Adrenal gland (tissue), 12 donors: ENCODE measurements around the gene UHRF2. TPM values are rescaled to one million over a fixed set of nuclear protein-coding genes. Genes with fewer than 3 reads are reported as not detected.

Source experiments
- DNase-seq, 7 donors: peaks; one replicate each; pipeline ENCODE4 v3.0.0-alpha.2; 2019 to 2020
- H3K27ac ChIP-seq, 5 donors: fragments of 200-600 bp; sonication (generic) in 4 of 5; 1 replicate in 3 of 5; 2 replicates in 2 of 5; pipeline versions ENCODE4 v1.5.1 to v1.8.0; 2016 to 2020; ENCODE audit warnings: mild to moderate bottlenecking in 1 of 5
- H3K27me3 ChIP-seq: fragments of 200-600 bp; 2 replicates; pipeline ENCODE4 v1.8.0; 2021
- H3K36me3 ChIP-seq, 2 donors: fragments of 200-600 bp; replicated peaks in 1 of 2; 1 replicate in 1 of 2; 2 replicates in 1 of 2; pipeline versions ENCODE4 v1.5.1 to v1.8.0; 2018 to 2022
- H3K4me1 ChIP-seq, 2 donors: fragments of 200-600 bp; replicated peaks in 1 of 2; 1 replicate in 1 of 2; 2 replicates in 1 of 2; pipeline versions ENCODE4 v1.5.1 to v1.8.0; 2018 to 2021
- H3K4me3 ChIP-seq, 4 donors: fragments of 200-600 bp; sonication (generic) in 3 of 4; one replicate each; pipeline ENCODE4 v1.5.1; 2016 to 2018
- H3K9me3 ChIP-seq, 3 donors: fragments of 200-600 bp; sonication (generic) in 1 of 3; replicated peaks in 1 of 3; 1 replicate in 2 of 3; 2 replicates in 1 of 3; pipeline versions ENCODE4 v1.5.1 to v1.8.0; 2016 to 2021
- CTCF ChIP-seq, 6 experiments: fragments of 450-650 bp in 4 of 6; fragments of 200-600 bp in 2 of 6; sonication (generic) in 1 of 6; IDR thresholded peaks; 1 replicate in 5 of 6; 2 replicates in 1 of 6; pipeline versions ENCODE4 v1.5.1 to v1.8.0; 2016 to 2021; ENCODE audit warnings: antibody characterized with exemption in 6 of 6, mild to moderate bottlenecking in 2 of 6, moderate library complexity in 1 of 6
- POLR2A ChIP-seq, 2 donors: fragments of 450-650 bp; IDR thresholded peaks; one replicate each; pipeline ENCODE4 v1.6.1; 2017; ENCODE audit warnings: antibody characterized with exemption in 2 of 2, mild to moderate bottlenecking in 2 of 2, moderate library complexity in 1 of 2
- WGBS, 4 donors: extraction: QIAGEN DNeasy Blood & Tissue Kit in 2 of 4; methylation state at CpG; one replicate each; pipeline versions ENCODE4 v1.1.5 to v1.1.7; 2013 to 2017; 5-methylcytosine and 5-hydroxymethylcytosine counted together
- intact Hi-C, 2 donors: fragments of 100-400 bp; cut with DNase I; formaldehyde crosslinking; loops; one replicate each; pipeline versions ENCODE4 v1.14.1 to v1.15.0; 2022 to 2023
- polyA plus RNA-seq, 3 donors: library from polyadenylated mRNA; stranded (reverse); fragments of 200-250 nt in 2 of 3; fragments of 350-450 nt in 1 of 3; fragmentation: Illumina TruSeq in 1 of 3; extraction: RNeasy Lipid Tissue Mini Kit (QIAGEN cat#74804) in 1 of 3; gene quantifications; one replicate each; pipeline ENCODE4 v1.2.3, GENCODE V29; 2013 to 2014
- total RNA-seq, 9 donors: library from RNA; depleted of rRNA in 4 of 9; stranded (reverse); fragments of >200 nt in 4 of 9; fragments of 120-200 nt in 1 of 9; fragmentation: NEBNext Ultra II Directional in 1 of 9; extraction: Animal tissue kit (Norgen Biotek cat#: 25700) in 1 of 9; gene quantifications; one replicate each; pipeline versions ENCODE4 v1.1.0 to v1.2.4, GENCODE V29; 2013 to 2023
- donor health status: healthy with polysubstance abuse.
- donor health status: Bipolar disorder and iron deficiency.
- donor health status: DM: yes; HTN: yes; CAD: no.
- donor health status: DM: no; HTN: no; CAD: no.
- donor health status: DM: no; HTN: no; CAD: no.
- donor health status: DM: yes; HTN: yes; CAD: no.

UHRF2 gene
- total and polyA plus RNA-seq, 12 donors, result 16.1 to 49.8 (median 26.4) TPM

GRCh38 chr9:6471231-6471850 is 58.3 kb downstream of the UHRF2 start:
- Histone ChIP-seq H3K4me3 (no peak overlapping the region), H3K9me3 (no peaks in the 10 kb centered on the region), H3K36me3 (no peaks in the 10 kb centered on the region), H3K27ac (no peak overlapping the region), H3K4me1 (peaks cover 0 to under 1% of the 10 kb centered on the region in 2 donors), H3K27me3 (no peaks in the 10 kb centered on the region)
- no peak for DNase-seq
- TF ChIP-seq POLR2A (IDR thresholded peaks at IDR 0.05), result no peak
- no peak for TF ChIP-seq CTCF (IDR thresholded peaks at IDR 0.05)
- intact Hi-C loops, result no loop called here
- 98 to 100% (median 99%) methylated on average over 2 of the region's 2 CpGs for WGBS, 4 donors

- no peak for DNase-seq
- Histone ChIP-seq H3K4me3 (no peak overlapping the region), H3K27me3 (no peaks in the 10 kb centered on the region), H3K4me1 (peaks cover 0 to 6% of the 10 kb centered on the region in 2 donors), H3K9me3 (no peaks in the 10 kb centered on the region), H3K27ac (no peak overlapping the region), H3K36me3 (no peaks in the 10 kb centered on the region)
- TF ChIP-seq CTCF (IDR thresholded peaks at IDR 0.05) (no peak), POLR2A (IDR thresholded peaks at IDR 0.05) (no peak)
- whole genome bisulfite sequencing, 4 donors, result 94 to 100% (median 98%) methylated on average over 2 of the region's 2 CpGs
- intact Hi-C loops, result no loop called here
These were observed 60.2 kb downstream of the UHRF2 start for GRCh38 chr9:6473151-6473550.

GRCh38 chr9:6479959-6480358 is 67.0 kb downstream of the UHRF2 start:
- 79 to 86% (median 81%) methylated on average over 2 of the region's 2 CpGs for WGBS, 4 donors

GRCh38 chr9:6484210-6484609 is 71.2 kb downstream of the UHRF2 start:
- intact Hi-C loops, result no loop called here
- peaks cover 0 to 50% of the 10 kb centered on the region in 2 donors for H3K36me3 ChIP-seq

More at GRCh38 chr9:6479959-6480358, 67.0 kb downstream of the UHRF2 start:
- Histone ChIP-seq H3K4me1 (peaks cover 0 to 6% of the 10 kb centered on the region in 2 donors), H3K27ac (no peak overlapping the region), H3K9me3 (no peaks in the 10 kb centered on the region), H3K27me3 (no peaks in the 10 kb centered on the region), H3K4me3 (no peak overlapping the region), H3K36me3 (peaks cover 0 to 33% of the 10 kb centered on the region in 2 donors)
- DNase-seq, result no peak
- intact Hi-C loops, result no loop called here
- TF ChIP-seq CTCF (IDR thresholded peaks at IDR 0.05) (no peak), POLR2A (IDR thresholded peaks at IDR 0.05) (no peak)

More at GRCh38 chr9:6484210-6484609, 71.2 kb downstream of the UHRF2 start:
- H3K27me3 ChIP-seq, result no peaks in the 10 kb centered on the region
- no peaks in the 10 kb centered on the region for H3K4me1 ChIP-seq
- 93 to 100% (median 97%) methylated on average over 2 of the region's 2 CpGs for WGBS, 4 donors
- TF ChIP-seq POLR2A (IDR thresholded peaks at IDR 0.05) (no peak), CTCF (IDR thresholded peaks at IDR 0.05) (no peak)
- no peak overlapping the region for H3K27ac ChIP-seq
- DNase-seq, result no peak
- no peak overlapping the region for H3K4me3 ChIP-seq
- no peaks in the 10 kb centered on the region for H3K9me3 ChIP-seq
